Keratinocyte (primary cell): ENCODE results near the gene ZRANB1. TPM values are rescaled to one million over a fixed set of nuclear protein-coding genes. Genes with fewer than 3 reads are reported as not detected.

Experiments
- DNase-seq: peaks from one replicate; pipeline ENCODE4 v3.0.0-alpha.2; 2011; ENCODE audit warnings: low read depth, missing footprints, low spot score
- FAIRE-seq: peaks from 2 replicates; lab custom pipeline; 2011; peaks lifted over from hg19 to GRCh38; lab: Jason Lieb, UNC
- H2AFZ ChIP-seq: 2 replicates; pipeline ENCODE4 v1.6.0; 2012; ENCODE audit warnings: low read length, control low read depth, inconsistent platforms; ENCODE audit not compliant: control insufficient read depth
- H3K27ac ChIP-seq: 2 replicates; pipeline ENCODE4 v1.5.1; 2011; ENCODE audit warnings: low read length; ENCODE audit not compliant: control insufficient read depth, insufficient read depth
- H3K27me3 ChIP-seq: 3 replicates; pipeline ENCODE4 v1.6.0; 2011; ENCODE audit warnings: low read length; ENCODE audit not compliant: control insufficient read depth, insufficient read depth; ENCODE audit errors: extremely low read depth
- H3K36me3 ChIP-seq, 2 experiments: 2 replicates in 1 of 2; 3 replicates in 1 of 2; pipeline ENCODE4 v1.5.1; 2011; ENCODE audit warnings: low read length in 2 of 2, mild to moderate bottlenecking in 1 of 2; ENCODE audit not compliant: control insufficient read depth in 2 of 2, insufficient read depth in 2 of 2; ENCODE audit errors: extremely low read depth in 1 of 2
- H3K4me1 ChIP-seq: 3 replicates; pipeline ENCODE4 v1.5.1; 2011; ENCODE audit warnings: low read length; ENCODE audit not compliant: control insufficient read depth, insufficient read depth; ENCODE audit errors: extremely low read depth
- H3K4me2 ChIP-seq: 3 replicates; pipeline ENCODE4 v1.6.0; 2011; ENCODE audit warnings: low read depth, low read length; ENCODE audit not compliant: control insufficient read depth, insufficient read depth; ENCODE audit errors: extremely low read depth
- H3K4me3 ChIP-seq, 3 experiments: fragments of 200-600 bp in 1 of 3; sonication (generic) in 1 of 3; 2 replicates in 2 of 3; 3 replicates in 1 of 3; pipeline ENCODE4 v1.5.1; 2011 to 2016; ENCODE audit warnings: low read length in 3 of 3, mild to moderate bottlenecking in 3 of 3, control low read depth in 2 of 3, inconsistent platforms in 1 of 3, low read depth in 1 of 3, mixed read lengths in 1 of 3, mixed run types in 1 of 3, moderate library complexity in 1 of 3; ENCODE audit not compliant: control insufficient read depth in 2 of 3, insufficient read depth in 2 of 3; ENCODE audit errors: extremely low read depth in 1 of 3
- H3K79me2 ChIP-seq: 2 replicates; pipeline ENCODE4 v1.6.0; 2012; ENCODE audit warnings: low read length; ENCODE audit not compliant: control insufficient read depth, insufficient read depth
- H3K9ac ChIP-seq: 3 replicates; pipeline ENCODE4 v1.6.0; 2011; ENCODE audit warnings: low read length; ENCODE audit not compliant: control insufficient read depth, insufficient read depth; ENCODE audit errors: extremely low read depth
- H3K9me1 ChIP-seq: 3 replicates; pipeline ENCODE4 v1.6.0; 2011; ENCODE audit warnings: low read length; ENCODE audit not compliant: control insufficient read depth, insufficient read depth; ENCODE audit errors: extremely low read depth
- H3K9me3 ChIP-seq: 2 replicates; pipeline ENCODE4 v1.5.1; 2012; ENCODE audit warnings: low read depth, low read length; ENCODE audit not compliant: control insufficient read depth
- H4K20me1 ChIP-seq: 3 replicates; pipeline ENCODE4 v1.6.0; 2011; ENCODE audit warnings: low read length; ENCODE audit not compliant: control insufficient read depth, insufficient read depth; ENCODE audit errors: extremely low read depth
- EZH2 ChIP-seq: IDR thresholded peaks from one replicate; pipeline ENCODE4 v1.6.1; 2012; ENCODE audit warnings: inconsistent platforms, mild to moderate bottlenecking, low read length, moderate library complexity
- dilution Hi-C: fragments of 300-500 bp; cut with MboI; formaldehyde crosslinking; loops from one replicate; pipeline ENCODE4 v1.7.0; 2020; ENCODE audit warnings: low sequenced_read_pairs; ENCODE audit not compliant: extremely low pct_ligation_motif_present
- polyA plus RNA-seq, 5 experiments: library from polyadenylated mRNA; depleted of rRNA in 3 of 5; stranded (reverse) in 3 of 5; stranded (forward) in 1 of 5; unstranded in 1 of 5; fragments of >200 nt; gene quantifications; 1 replicate in 1 of 5; 2 replicates in 3 of 5; 3 replicates in 1 of 5; pipeline versions ENCODE4 v1.2.1 to v1.2.3, GENCODE V29; 2011 to 2012; ENCODE audit warnings: missing spikeins in 2 of 5, low read depth in 1 of 5, low replicate concordance in 1 of 5
- TF ChIP-seq, protein P1 (sequence below), 3 experiments: IDR thresholded peaks in 1 of 3; conservative IDR thresholded peaks in 1 of 3; optimal IDR thresholded peaks in 1 of 3; 2 replicates in 2 of 3; 3 replicates in 1 of 3; pipeline versions ENCODE3 to v1.5.1; 2011; ENCODE audit warnings: low read length in 3 of 3, mild to moderate bottlenecking in 3 of 3, moderate library complexity in 2 of 3, control low read depth in 1 of 3, inconsistent platforms in 1 of 3; ENCODE audit not compliant: insufficient read depth in 2 of 3; ENCODE audit errors: extremely low read depth in 1 of 3

Gene ZRANB1
- polyA plus RNA-seq, 1 donor (not counting 4 experiments of a cell fraction or from before 2014, with no cell fraction given): 9.3 TPM

DNA sequence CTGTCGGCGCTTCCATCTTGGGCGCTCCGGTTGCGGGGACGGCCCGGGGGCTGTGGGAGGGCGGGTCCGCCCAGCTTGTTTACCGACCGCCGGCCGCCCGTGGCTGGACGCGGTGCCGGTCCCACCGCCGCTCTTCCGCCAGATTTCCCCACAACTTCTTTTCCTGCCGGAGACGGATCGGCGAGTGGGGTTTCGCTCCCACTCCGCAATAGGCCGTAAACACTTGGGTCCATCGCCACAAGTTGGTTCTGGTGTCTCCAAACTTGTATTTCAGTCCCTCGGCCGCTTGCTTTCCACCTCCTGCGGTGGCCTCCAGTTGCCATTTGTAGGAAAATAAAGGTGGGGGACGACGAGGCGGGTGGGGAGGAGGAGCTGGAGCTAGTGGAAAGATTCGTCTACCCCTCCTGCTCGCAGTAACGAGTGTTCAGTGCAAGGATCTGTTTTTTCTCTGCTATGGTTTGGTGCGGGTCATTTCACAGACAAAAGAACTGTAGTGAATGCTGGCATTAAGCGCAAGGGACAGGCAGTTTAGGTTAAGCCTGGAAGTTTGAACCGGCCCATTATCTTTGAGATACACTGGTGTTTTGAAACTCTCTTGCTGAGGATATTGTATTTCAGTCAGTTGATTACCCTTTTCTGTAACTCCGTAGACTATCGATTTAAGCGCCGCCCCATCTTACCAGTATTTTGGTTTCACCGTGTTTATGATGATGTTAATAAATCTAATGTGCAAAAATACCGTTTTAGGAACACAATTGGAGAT is 24.3 kb upstream of the ZRANB1 start:
- FAIRE-seq (no peak), DNase-seq (no peak)
- peak overlapping the region; percentile 88 for H3K9ac ChIP-seq
- H2AFZ ChIP-seq: peak overlapping the region; percentile 88
- dilution Hi-C loops: no loop called here
- H4K20me1 ChIP-seq: peaks cover 8% of the 10 kb centered on the region
- H3K9me3 ChIP-seq: no peaks in the 10 kb centered on the region
- peak overlapping the region; percentile 98 for H3K4me2 ChIP-seq
- peaks cover 50% of the 10 kb centered on the region for H3K79me2 ChIP-seq
- H3K4me3 ChIP-seq: peak overlapping the region; percentile 88 to 100 (median 94)
- H3K4me1 ChIP-seq: peaks cover 20% of the 10 kb centered on the region
- H3K36me3 ChIP-seq: no peaks in the 10 kb centered on the region
- H3K27me3 ChIP-seq: no peaks in the 10 kb centered on the region
- no peaks in the 10 kb centered on the region for H3K9me1 ChIP-seq
- TF ChIP-seq, protein P1, sequence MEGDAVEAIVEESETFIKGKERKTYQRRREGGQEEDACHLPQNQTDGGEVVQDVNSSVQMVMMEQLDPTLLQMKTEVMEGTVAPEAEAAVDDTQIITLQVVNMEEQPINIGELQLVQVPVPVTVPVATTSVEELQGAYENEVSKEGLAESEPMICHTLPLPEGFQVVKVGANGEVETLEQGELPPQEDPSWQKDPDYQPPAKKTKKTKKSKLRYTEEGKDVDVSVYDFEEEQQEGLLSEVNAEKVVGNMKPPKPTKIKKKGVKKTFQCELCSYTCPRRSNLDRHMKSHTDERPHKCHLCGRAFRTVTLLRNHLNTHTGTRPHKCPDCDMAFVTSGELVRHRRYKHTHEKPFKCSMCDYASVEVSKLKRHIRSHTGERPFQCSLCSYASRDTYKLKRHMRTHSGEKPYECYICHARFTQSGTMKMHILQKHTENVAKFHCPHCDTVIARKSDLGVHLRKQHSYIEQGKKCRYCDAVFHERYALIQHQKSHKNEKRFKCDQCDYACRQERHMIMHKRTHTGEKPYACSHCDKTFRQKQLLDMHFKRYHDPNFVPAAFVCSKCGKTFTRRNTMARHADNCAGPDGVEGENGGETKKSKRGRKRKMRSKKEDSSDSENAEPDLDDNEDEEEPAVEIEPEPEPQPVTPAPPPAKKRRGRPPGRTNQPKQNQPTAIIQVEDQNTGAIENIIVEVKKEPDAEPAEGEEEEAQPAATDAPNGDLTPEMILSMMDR (optimal IDR thresholded peaks at IDR 0.05 in 1 of 3, IDR thresholded peaks at IDR 0.05 in 1 of 3, conservative IDR thresholded peaks at IDR 0.05 in 1 of 3; ENCODE audit: extremely low read depth in 1 of 3, insufficient read depth in 2 of 3, low read length in 3 of 3): no peak
- no peak for TF ChIP-seq EZH2
- H3K27ac ChIP-seq: peak overlapping the region; percentile 95

DNA sequence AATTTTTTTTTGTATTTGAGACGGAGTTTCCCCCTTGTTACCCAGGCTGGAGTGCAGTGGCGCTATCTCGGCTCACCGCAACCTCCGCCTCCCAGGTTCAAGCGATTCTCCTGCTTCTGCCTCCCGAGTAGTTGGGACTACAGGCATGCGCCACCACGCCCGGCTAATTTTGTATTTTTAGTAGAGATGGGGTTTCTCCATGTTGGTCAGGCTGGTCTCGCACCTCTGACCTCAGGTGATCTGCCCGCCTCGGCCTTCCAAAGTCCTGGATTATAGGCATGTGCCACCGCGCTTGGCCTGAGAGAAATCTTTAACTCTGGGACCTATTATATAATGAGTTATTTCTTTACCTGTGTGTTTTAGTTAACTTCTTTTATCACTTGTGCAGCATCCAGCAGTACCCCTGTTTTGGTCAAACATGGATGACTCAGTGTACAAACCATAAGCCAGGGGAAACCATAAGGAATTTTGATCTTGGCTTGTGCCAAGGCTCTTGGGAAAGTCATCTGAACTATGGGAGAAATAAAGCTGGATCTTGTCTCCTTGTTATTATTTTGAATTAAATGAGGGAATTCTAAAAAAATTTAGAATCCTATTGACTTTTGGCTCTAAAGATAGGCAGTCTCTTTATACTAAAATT is 23.6 kb upstream of the ZRANB1 start:
- Histone ChIP-seq H3K27me3 (no peaks in the 10 kb centered on the region), H3K9me1 (no peaks in the 10 kb centered on the region), H3K27ac (peak overlapping the region; percentile 95), H3K9ac (peak overlapping the region; percentile 88), H3K4me2 (peak overlapping the region; percentile 98), H2AFZ (no peak overlapping the region), H3K79me2 (peaks cover 57% of the 10 kb centered on the region), H3K9me3 (no peaks in the 10 kb centered on the region), H3K4me3 (peak overlapping the region; percentile 88 to 100 (median 94)), H4K20me1 (peaks cover 8% of the 10 kb centered on the region), H3K4me1 (peaks cover 20% of the 10 kb centered on the region), H3K36me3 (no peaks in the 10 kb centered on the region)
- TF ChIP-seq EZH2: no peak
- TF ChIP-seq, protein P1 (optimal IDR thresholded peaks at IDR 0.05 in 1 of 3, IDR thresholded peaks at IDR 0.05 in 1 of 3, conservative IDR thresholded peaks at IDR 0.05 in 1 of 3; ENCODE audit: extremely low read depth in 1 of 3, insufficient read depth in 2 of 3, low read length in 3 of 3): no peak
- FAIRE-seq: peak; percentile 43
- no peak for DNase-seq
- dilution Hi-C loops: no loop called here
